Endothelial cell of hepatic sinusoid (primary cell): Measurements from ENCODE around the gene TMIE.

Experiments used
- in situ Hi-C: cut with HindIII; loops from 2 replicates; pipeline ENCODE4 v1.10.0; 2017; ENCODE audit warnings: low sequenced_read_pairs

TMIE gene

GRCh38 chr3:46668591-46668990, 32.6 kb upstream of the TMIE start:
- in situ Hi-C loops = no loop called here

- in situ Hi-C loops = no loop called here
These were observed 31.8 kb upstream of the TMIE start for GRCh38 chr3:46669191-46669999.

GRCh38 chr3:46670000-46670890, 30.9 kb upstream of the TMIE start:
- in situ Hi-C loops = no loop called here

- in situ Hi-C loops = no loop called here
These were observed 30.2 kb upstream of the TMIE start for GRCh38 chr3:46670891-46671427.

GRCh38 chr3:46671541-46672348, 29.4 kb upstream of the TMIE start:
- in situ Hi-C loops = no loop called here

- in situ Hi-C loops = no loop called here
These were observed 28.9 kb upstream of the TMIE start for GRCh38 chr3:46672349-46672695.

GRCh38 chr3:46673151-46674030, 27.8 kb upstream of the TMIE start:
- in situ Hi-C loops = no loop called here

GRCh38 chr3:46674031-46674845, 27.0 kb upstream of the TMIE start:
- in situ Hi-C loops = no loop called here

GRCh38 chr3:46675426-46675825, 25.8 kb upstream of the TMIE start:
- in situ Hi-C loops = no loop called here

GRCh38 chr3:46675843-46676567, 25.2 kb upstream of the TMIE start:
- in situ Hi-C loops = no loop called here

- in situ Hi-C loops = no loop called here
These were observed 24.4 kb upstream of the TMIE start for GRCh38 chr3:46676601-46677410.

GRCh38 chr3:46677411-46677726, 23.8 kb upstream of the TMIE start:
- in situ Hi-C loops = no loop called here

- in situ Hi-C loops = no loop called here
These were observed 22.9 kb upstream of the TMIE start for GRCh38 chr3:46678280-46678679.

GRCh38 chr3:46679681-46680080, 21.5 kb upstream of the TMIE start:
- in situ Hi-C loops = no loop called here

GRCh38 chr3:46680298-46680826, 20.8 kb upstream of the TMIE start:
- in situ Hi-C loops = no loop called here

- in situ Hi-C loops = no loop called here
These were observed 19.8 kb upstream of the TMIE start for GRCh38 chr3:46681387-46681786.

GRCh38 chr3:46681856-46682540, 19.2 kb upstream of the TMIE start:
- in situ Hi-C loops = no loop called here
